HepG2 (cell line): ENCODE results near the gene RHOT2. TPM values are rescaled to one million over a fixed set of nuclear protein-coding genes. Genes with fewer than 3 reads are reported as not detected.

Experiments
- ATF1 ChIP-seq: IDR thresholded peaks from 2 replicates; pipeline ENCODE4 v1.6.1; 2016; ENCODE audit warnings: mild to moderate bottlenecking, control low read depth
- BHLHE40 ChIP-seq: IDR thresholded peaks from 2 replicates; pipeline ENCODE4 v1.6.1; 2011; ENCODE audit warnings: low read length, improper control_type of control experiment
- CBFB ChIP-seq: sonication (generic); formaldehyde crosslinking; IDR thresholded peaks from 2 replicates; pipeline ENCODE4 v1.4.0; 2020; ENCODE audit warnings: missing genetic modification reagents
- CENPX ChIP-seq: sonication (generic); formaldehyde crosslinking; IDR thresholded peaks from 2 replicates; pipeline ENCODE4 v1.9.0; 2021; ENCODE audit warnings: mild to moderate bottlenecking, missing genetic modification reagents, moderate library complexity
- GTF2F1 ChIP-seq: fragments of 150-350 bp; IDR thresholded peaks from 2 replicates; pipeline ENCODE4 v1.6.1; 2014; ENCODE audit warnings: low read length
- HIVEP1 ChIP-seq: sonication (generic); formaldehyde crosslinking; IDR thresholded peaks from 2 replicates; pipeline ENCODE4 v1.4.0; 2020; ENCODE audit warnings: mild to moderate bottlenecking, missing genetic modification reagents
- HOXA7 ChIP-seq: sonication (generic); formaldehyde crosslinking; IDR thresholded peaks from 2 replicates; pipeline ENCODE4 v1.8.1; 2022; ENCODE audit warnings: mild to moderate bottlenecking, missing genetic modification reagents, moderate library complexity
- KLF9 ChIP-seq: IDR thresholded peaks from 2 replicates; pipeline ENCODE4 v1.6.1; 2016; ENCODE audit warnings: low read depth
- MED8 ChIP-seq: sonication (generic); formaldehyde crosslinking; IDR thresholded peaks from 2 replicates; pipeline ENCODE4 v1.8.1; 2023; ENCODE audit warnings: mild to moderate bottlenecking, missing genetic modification reagents; ENCODE audit not compliant: insufficient replicate concordance
- MEF2D ChIP-seq: sonication (generic); formaldehyde crosslinking; IDR thresholded peaks from 2 replicates; pipeline ENCODE4 v1.5.1; 2020; ENCODE audit warnings: mild to moderate bottlenecking, missing genetic modification reagents
- MYPOP ChIP-seq: sonication (generic); formaldehyde crosslinking; IDR thresholded peaks from 2 replicates; pipeline ENCODE4 v1.8.1; 2023; ENCODE audit warnings: mild to moderate bottlenecking, moderate library complexity, missing genetic modification reagents
- NFKBIZ ChIP-seq: IDR thresholded peaks from 2 replicates; pipeline ENCODE4 v1.6.1; 2018; ENCODE audit warnings: missing genetic modification reagents, missing compliant biosample characterization
- SCMH1 ChIP-seq: sonication (generic); formaldehyde crosslinking; IDR thresholded peaks from 2 replicates; pipeline ENCODE4 v1.9.0; 2021; ENCODE audit warnings: missing genetic modification reagents, mild to moderate bottlenecking, borderline replicate concordance
- SOX6 ChIP-seq, 2 experiments: fragments of 450-650 bp in 1 of 2; sonication (generic) in 1 of 2; formaldehyde crosslinking in 1 of 2; IDR thresholded peaks; 2 replicates each; pipeline versions ENCODE4 v1.4.0 to v1.6.1; 2017 to 2020; ENCODE audit warnings: antibody characterized with exemption in 1 of 2, mild to moderate bottlenecking in 1 of 2, missing genetic modification reagents in 1 of 2
- STAT5B ChIP-seq: sonication (generic); formaldehyde crosslinking; IDR thresholded peaks from 2 replicates; pipeline ENCODE4 v1.4.0; 2020; ENCODE audit warnings: missing genetic modification reagents
- TBL1XR1 ChIP-seq: fragments of 150-350 bp; IDR thresholded peaks from 2 replicates; pipeline ENCODE4 v1.6.1; 2014; ENCODE audit warnings: borderline replicate concordance, low read length; ENCODE audit not compliant: partially characterized antibody
- WIZ ChIP-seq: sonication (generic); formaldehyde crosslinking; IDR thresholded peaks from 2 replicates; pipeline ENCODE4 v1.5.1; 2020; ENCODE audit warnings: mild to moderate bottlenecking, missing genetic modification reagents
- ZBTB7B ChIP-seq: sonication (generic); formaldehyde crosslinking; IDR thresholded peaks from 2 replicates; pipeline ENCODE4 v1.4.0; 2020; ENCODE audit warnings: missing genetic modification reagents
- ZFP1 ChIP-seq: IDR thresholded peaks from 2 replicates; pipeline ENCODE4 v1.6.1; 2016
- ZNF335 ChIP-seq: sonication (generic); formaldehyde crosslinking; IDR thresholded peaks from 2 replicates; pipeline ENCODE4 v1.4.0; 2020; ENCODE audit warnings: missing genetic modification reagents
- ZNF362 ChIP-seq: sonication (generic); formaldehyde crosslinking; IDR thresholded peaks from 2 replicates; pipeline ENCODE4 v1.4.0; 2020; ENCODE audit warnings: missing genetic modification reagents, mild to moderate bottlenecking, borderline replicate concordance
- ZNF530 ChIP-seq: sonication (generic); formaldehyde crosslinking; IDR thresholded peaks from 2 replicates; pipeline ENCODE4 v1.5.0; 2020; ENCODE audit warnings: low read depth, mild to moderate bottlenecking, missing genetic modification reagents
- ZNF546 ChIP-seq: sonication (generic); formaldehyde crosslinking; conservative IDR thresholded peaks from 2 replicates; pipeline ENCODE4 v1.8.1; 2023; ENCODE audit warnings: mild to moderate bottlenecking, missing genetic modification reagents
- ZNF562 ChIP-seq: sonication (generic); formaldehyde crosslinking; IDR thresholded peaks from 2 replicates; pipeline ENCODE4 v1.8.0; 2022; ENCODE audit warnings: missing genetic modification reagents, borderline replicate concordance
- ZNF660 ChIP-seq: sonication (generic); formaldehyde crosslinking; IDR thresholded peaks from 2 replicates; pipeline ENCODE4 v1.5.1; 2020; ENCODE audit warnings: mild to moderate bottlenecking, low read depth, missing genetic modification reagents, borderline replicate concordance
- ZNF678 ChIP-seq: sonication (generic); formaldehyde crosslinking; IDR thresholded peaks from 2 replicates; pipeline ENCODE4 v1.4.0; 2020; ENCODE audit warnings: mild to moderate bottlenecking, missing genetic modification reagents
- ZNF761 ChIP-seq: sonication (generic); formaldehyde crosslinking; conservative IDR thresholded peaks from 2 replicates; pipeline ENCODE4 v1.4.0; 2020; ENCODE audit warnings: mild to moderate bottlenecking, missing genetic modification reagents
- polyA plus RNA-seq, 8 experiments: library from polyadenylated mRNA; depleted of rRNA in 3 of 8; stranded (reverse) in 7 of 8; unstranded in 1 of 8; fragments of >200 nt; fragmentation: Illumina TruSeq in 4 of 8; extraction: Trizol in 4 of 8; gene quantifications; 2 replicates each; pipeline versions ENCODE4 v1.2.1 to v1.2.3, GENCODE V29; 2011 to 2016; ENCODE audit warnings: low read depth in 4 of 8, missing spikeins in 1 of 8, mixed read lengths in 1 of 8; ENCODE audit not compliant: insufficient read depth in 1 of 8
- total RNA-seq, 5 experiments: library from RNA; depleted of rRNA; stranded (reverse); fragments of >200 nt; fragmentation: Illumina TruSeq; extraction: Trizol; gene quantifications; 2 replicates each; pipeline ENCODE4 v1.2.3, GENCODE V29; 2016; ENCODE audit warnings: low read depth in 1 of 5
- TF ChIP-seq, protein P1 (sequence below): sonication (generic); formaldehyde crosslinking; IDR thresholded peaks from 2 replicates; pipeline ENCODE4 v1.4.0; 2020; ENCODE audit warnings: mild to moderate bottlenecking, missing genetic modification reagents

Gene RHOT2
- total and polyA plus RNA-seq, 2 of the 13 experiments (the other 11 are each of a cell fraction or from before 2014, with no cell fraction given): 63.6 to 76.9 TPM

GRCh38 chr16:667780-668518, at the start of gene RHOT2 (continued):
- TF ChIP-seq ZNF335 (CRISPR knock-in tag): no peak
- no peak for TF ChIP-seq SOX6 (IDR thresholded peaks at IDR 0.05)
- TF ChIP-seq SOX6 (CRISPR knock-in tag; IDR thresholded peaks at IDR 0.05): no peak
- TF ChIP-seq HOXA7 (CRISPR knock-in tag): no peak
- peak; percentile 73; the same call in 1 of the 2 replicates for TF ChIP-seq MYPOP (CRISPR knock-in tag)
- 0 out of 2 replicates have a peak, but pooled peaks have one; percentile 11 for TF ChIP-seq BHLHE40
- no peak for TF ChIP-seq GTF2F1
- TF ChIP-seq ZNF530 (CRISPR knock-in tag): no peak
- TF ChIP-seq KLF9 (CRISPR knock-in tag): no peak
- TF ChIP-seq ZNF362 (CRISPR knock-in tag): no peak
- TF ChIP-seq ZNF660 (CRISPR knock-in tag): no peak
- TF ChIP-seq ZNF546 (CRISPR knock-in tag): no peak
- no peak for TF ChIP-seq MEF2D (CRISPR knock-in tag)
- 0 out of 2 replicates have a peak, but pooled peaks have one; percentile 27 for TF ChIP-seq ZFP1 (CRISPR knock-in tag)
- TF ChIP-seq, protein P1, sequence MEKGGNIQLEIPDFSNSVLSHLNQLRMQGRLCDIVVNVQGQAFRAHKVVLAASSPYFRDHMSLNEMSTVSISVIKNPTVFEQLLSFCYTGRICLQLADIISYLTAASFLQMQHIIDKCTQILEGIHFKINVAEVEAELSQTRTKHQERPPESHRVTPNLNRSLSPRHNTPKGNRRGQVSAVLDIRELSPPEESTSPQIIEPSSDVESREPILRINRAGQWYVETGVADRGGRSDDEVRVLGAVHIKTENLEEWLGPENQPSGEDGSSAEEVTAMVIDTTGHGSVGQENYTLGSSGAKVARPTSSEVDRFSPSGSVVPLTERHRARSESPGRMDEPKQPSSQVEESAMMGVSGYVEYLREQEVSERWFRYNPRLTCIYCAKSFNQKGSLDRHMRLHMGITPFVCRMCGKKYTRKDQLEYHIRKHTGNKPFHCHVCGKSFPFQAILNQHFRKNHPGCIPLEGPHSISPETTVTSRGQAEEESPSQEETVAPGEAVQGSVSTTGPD: no peak
- TF ChIP-seq CBFB (CRISPR knock-in tag): peak; percentile 74; the same call in 1 of the 2 replicates
- TF ChIP-seq HIVEP1 (CRISPR knock-in tag): no peak
- TF ChIP-seq CENPX (CRISPR knock-in tag): no peak
- no peak for TF ChIP-seq STAT5B (CRISPR knock-in tag)
- no peak for TF ChIP-seq ZNF678 (CRISPR knock-in tag)
- no peak for TF ChIP-seq SCMH1 (CRISPR knock-in tag)
- TF ChIP-seq TBL1XR1: peak; percentile 29
- no peak for TF ChIP-seq ZNF562 (CRISPR knock-in tag)
- peak; percentile 93 for TF ChIP-seq ZNF761
- TF ChIP-seq NFKBIZ: no peak
- TF ChIP-seq MED8 (CRISPR knock-in tag): no peak
- TF ChIP-seq ZBTB7B (CRISPR knock-in tag): peak; percentile 46; the same call in 1 of the 2 replicates
- TF ChIP-seq WIZ (CRISPR knock-in tag): no peak
- no peak for TF ChIP-seq ATF1 (CRISPR knock-in tag)
